IMR-90 (cell line): Measurements from ENCODE around the gene ZSWIM5. TPM values are rescaled to one million over a fixed set of nuclear protein-coding genes. Genes with fewer than 3 reads are reported as not detected.

ENCODE experiments used
- ATAC-seq: fragments of 200-7000 bp; cut with Tn5 transposase; 2 replicates; pipeline ENCODE4 v1.9.1; 2020; ENCODE audit warnings: low read depth, mild to moderate bottlenecking, moderate library complexity
- BruUV-seq: library from RNA; stranded (reverse); fragments of 400-500 nt; replicated peaks from 2 replicates; lab custom pipeline; 2021; lab: Mats Ljungman, UMichigan
- CTCF ChIA-PET: fragments of 300-600 bp; formaldehyde crosslinking; extraction: SDS; loops from one replicate; lab custom pipeline; 2021; ENCODE audit warnings: antibody characterized with exemption; lab: Yijun Ruan, JAX
- POLR2A ChIA-PET: fragments of 300-600 bp; sonication (Branson Sonifier 250); formaldehyde crosslinking; loops from one replicate; lab custom pipeline; 2022; ENCODE audit warnings: antibody characterized with exemption; ENCODE audit not compliant: unreplicated experiment; lab: Charles Lee
- DNase-seq: peaks from one replicate; pipeline ENCODE4 v3.0.0; 2013
- H2AFZ ChIP-seq: replicated peaks from 2 replicates; pipeline ENCODE3; 2013; ENCODE audit warnings: low read length, mild to moderate bottlenecking; ENCODE audit not compliant: poor library complexity
- H2AK5ac ChIP-seq: 2 replicates; pipeline ENCODE4 v1.6.1; 2013; ENCODE audit warnings: low read depth, low read length, inconsistent platforms
- H2AK9ac ChIP-seq: replicated peaks from 2 replicates; pipeline ENCODE3; 2013; ENCODE audit warnings: mild to moderate bottlenecking, low read depth, low read length, moderate library complexity; ENCODE audit not compliant: poor library complexity
- H2BK120ac ChIP-seq: 2 replicates; pipeline ENCODE4 v1.6.1; 2013; ENCODE audit warnings: low read depth, low read length, inconsistent platforms
- H2BK15ac ChIP-seq: 3 replicates; pipeline ENCODE4 v1.6.1; 2013; ENCODE audit warnings: low read depth, low read length, inconsistent platforms
- H2BK20ac ChIP-seq: 2 replicates; pipeline ENCODE4 v1.6.1; 2013; ENCODE audit warnings: low read depth, mild to moderate bottlenecking, inconsistent platforms, low read length, moderate library complexity
- H2BK5ac ChIP-seq: 2 replicates; pipeline ENCODE4 v1.6.1; 2013; ENCODE audit warnings: mild to moderate bottlenecking, low read depth, low read length, inconsistent platforms; ENCODE audit not compliant: poor library complexity, severe bottlenecking
- H3K14ac ChIP-seq: replicated peaks from 2 replicates; pipeline ENCODE4 v1.6.1; 2013; ENCODE audit warnings: low read depth, low read length, inconsistent platforms
- H3K18ac ChIP-seq: 2 replicates; pipeline ENCODE4 v1.6.1; 2013; ENCODE audit warnings: low read depth, low read length, control low read depth
- H3K23ac ChIP-seq: 2 replicates; pipeline ENCODE4 v1.6.1; 2013; ENCODE audit warnings: low read depth, low read length, inconsistent platforms
- H3K27ac ChIP-seq: 2 replicates; pipeline ENCODE4 v1.5.1; 2013; ENCODE audit warnings: mild to moderate bottlenecking, control low read depth, low read length; ENCODE audit not compliant: insufficient read depth
- H3K27me3 ChIP-seq: 2 replicates; pipeline ENCODE4 v1.6.1; 2013; ENCODE audit warnings: low read length; ENCODE audit not compliant: control insufficient read depth, insufficient read depth
- H3K36me3 ChIP-seq: 2 replicates; pipeline ENCODE4 v1.6.1; 2013; ENCODE audit warnings: low read length, mixed read lengths; ENCODE audit not compliant: control insufficient read depth, insufficient read depth
- H3K4ac ChIP-seq: 2 replicates; pipeline ENCODE4 v1.6.1; 2013; ENCODE audit warnings: low read depth, low read length, inconsistent platforms
- H3K4me1 ChIP-seq: 2 replicates; pipeline ENCODE4 v1.6.1; 2013; ENCODE audit warnings: low read length, mixed read lengths; ENCODE audit not compliant: control insufficient read depth, insufficient read depth
- H3K4me2 ChIP-seq: 2 replicates; pipeline ENCODE4 v1.6.1; 2013; ENCODE audit warnings: low read depth, mild to moderate bottlenecking, control low read depth, low read length, moderate library complexity
- H3K4me3 ChIP-seq: 2 replicates; pipeline ENCODE4 v1.5.1; 2013; ENCODE audit warnings: low read depth, mild to moderate bottlenecking, control low read depth, low read length, moderate library complexity; ENCODE audit not compliant: insufficient read depth
- H3K56ac ChIP-seq: 2 replicates; pipeline ENCODE4 v1.6.1; 2013; ENCODE audit warnings: low read length, inconsistent platforms; ENCODE audit not compliant: insufficient read depth; ENCODE audit errors: extremely low read depth
- H3K79me1 ChIP-seq, 2 experiments: 2 replicates each; pipeline ENCODE4 v1.6.1; 2013; ENCODE audit warnings: low read length in 2 of 2, inconsistent platforms in 1 of 2, low read depth in 1 of 2
- H3K9ac ChIP-seq: 2 replicates; pipeline ENCODE4 v1.6.1; 2013; ENCODE audit warnings: low read depth, low read length, control low read depth
- H3K9me1 ChIP-seq: 2 replicates; pipeline ENCODE4 v1.6.1; 2013; ENCODE audit warnings: low read length, inconsistent platforms; ENCODE audit not compliant: insufficient read depth
- H3K9me3 ChIP-seq: 2 replicates; pipeline ENCODE4 v1.6.1; 2013; ENCODE audit warnings: low read length; ENCODE audit not compliant: control insufficient read depth, insufficient read depth
- H4K20me1 ChIP-seq: 2 replicates; pipeline ENCODE4 v1.6.1; 2013; ENCODE audit warnings: low read length, inconsistent platforms; ENCODE audit not compliant: insufficient read depth
- H4K5ac ChIP-seq: 2 replicates; pipeline ENCODE4 v1.6.1; 2013; ENCODE audit warnings: mild to moderate bottlenecking, low read depth, low read length, control low read depth
- H4K8ac ChIP-seq, 2 experiments: 2 replicates each; pipeline ENCODE4 v1.6.1; 2013; ENCODE audit warnings: low read depth in 2 of 2, low read length in 2 of 2, control low read depth in 1 of 2, inconsistent platforms in 1 of 2
- H4K91ac ChIP-seq: 2 replicates; pipeline ENCODE4 v1.6.1; 2013; ENCODE audit warnings: low read depth, low read length, inconsistent platforms; ENCODE audit not compliant: insufficient read depth
- ELK1 ChIP-seq: fragments of 150-350 bp; IDR thresholded peaks from 2 replicates; pipeline ENCODE4 v1.6.1; 2016; ENCODE audit warnings: low read depth, mild to moderate bottlenecking, low read length, moderate library complexity, borderline replicate concordance
- MXI1 ChIP-seq: IDR thresholded peaks from 2 replicates; pipeline ENCODE4 v1.6.1; 2012; ENCODE audit warnings: low read depth, mild to moderate bottlenecking, low read length, moderate library complexity, borderline replicate concordance
- WGBS, 2 experiments: methylation state at CpG; one replicate each; pipeline versions ENCODE4 v1.1.5 to v1.1.7; 2013; ENCODE audit warnings: missing lambda C conversion rate in 2 of 2; ENCODE audit not compliant: insufficient read length in 1 of 2; ENCODE audit errors: extremely low coverage in 2 of 2; 5-methylcytosine and 5-hydroxymethylcytosine counted together
- dilution Hi-C: fragments of 300-500 bp; cut with HindIII; formaldehyde crosslinking; loops from one replicate; pipeline ENCODE4 v1.14.3; 2018; ENCODE audit warnings: low sequenced_read_pairs; ENCODE audit not compliant: unreplicated experiment
- in situ Hi-C: fragments of 300-500 bp; cut with MboI; formaldehyde crosslinking; loops from 3 replicates; pipeline ENCODE4 v1.14.3; 2019; ENCODE audit warnings: low sequenced_read_pairs, inconsistent platforms, mixed read lengths
- intact Hi-C: fragments of 100-400 bp; cut with micrococcal nuclease; formaldehyde crosslinking; loops from 2 replicates; pipeline ENCODE4 v1.10.0; 2022
- polyA plus RNA-seq, 3 experiments: library from polyadenylated mRNA; depleted of rRNA; stranded (reverse); fragments of >200 nt; gene quantifications; 2 replicates each; pipeline ENCODE4 v1.2.3, GENCODE V29; 2012; ENCODE audit warnings: low replicate concordance in 1 of 3
- total RNA-seq: library from RNA; depleted of rRNA; stranded (reverse); fragments of >200 nt; gene quantifications from 2 replicates; pipeline ENCODE4 v1.2.3, GENCODE V29; 2012

Gene ZSWIM5
- total and polyA plus RNA-seq, 2 of the 4 experiments (the other 2 are of a cell fraction): under 0.01 to 0.03 TPM

GRCh38 chr1:45005761-45006160, 200.6 kb downstream of the ZSWIM5 start:
- dilution Hi-C loops (no loop called here), intact Hi-C loops (no loop called here), in situ Hi-C loops (no loop called here)
- ATAC-seq (no peak), DNase-seq (no peak)
- no peak overlapping the region for H2AK5ac ChIP-seq
- H4K20me1 ChIP-seq: peaks cover 6% of the 10 kb centered on the region; the same call in 1 of the 2 replicates
- ChIA-PET CTCF (no interaction called here), POLR2A (interaction anchor here (0.6 kb wide), 1 partner anchor 186 kb away, joined by 3 read pairs; no protein-coding TSS in a partner anchor)
- no peak overlapping the region for H3K27ac ChIP-seq
- H3K9me1 ChIP-seq: peaks cover 11% of the 10 kb centered on the region
- no peak overlapping the region for H4K5ac ChIP-seq
- H3K27me3 ChIP-seq: no peaks in the 10 kb centered on the region
- no peak overlapping the region for H2BK120ac ChIP-seq
- H3K4me3 ChIP-seq: no peak overlapping the region
- WGBS, 2 experiments: 100% methylated on average over 2 of the region's 6 CpGs; no CpG with 5 or more reads in 1 of the 2 experiments
- no TSS peak for BruUV-seq
- no peak overlapping the region for H3K4ac ChIP-seq
- no peak overlapping the region for H2BK20ac ChIP-seq
- H2AFZ ChIP-seq: no peak overlapping the region
- no peak overlapping the region for H3K9ac ChIP-seq
- peaks cover 12 to 27% of the 10 kb centered on the region in 2 experiments for H3K79me1 ChIP-seq
- H3K18ac ChIP-seq: no peak overlapping the region
- H2BK5ac ChIP-seq: no peak overlapping the region
- no peaks in the 10 kb centered on the region for H3K9me3 ChIP-seq
- peaks cover 5% of the 10 kb centered on the region for H3K4me1 ChIP-seq
- H3K23ac ChIP-seq: no peak overlapping the region
- H3K36me3 ChIP-seq: peaks cover 71% of the 10 kb centered on the region
- no peak for TF ChIP-seq MXI1
- no peak for TF ChIP-seq ELK1
- no peak overlapping the region for H2AK9ac ChIP-seq
- no peak overlapping the region for H3K56ac ChIP-seq
- H3K4me2 ChIP-seq: no peak overlapping the region
- no peak overlapping the region for H4K8ac ChIP-seq
- H2BK15ac ChIP-seq: no peak overlapping the region
- H3K14ac ChIP-seq: no peak overlapping the region
- H4K91ac ChIP-seq: no peak overlapping the region
